ENCODE measurements around the gene CFHR4.

- TF ChIP-seq CTCF (IDR thresholded peaks at IDR 0.05) (no peak), POLR2A (IDR thresholded peaks at IDR 0.05) (no peak)
These were observed 64.0 kb downstream of the CFHR4 start for GRCh38 chr1:196951711-196952394.
